PC-3 (cell line): ENCODE data around the gene GMDS. TPM values are rescaled to one million over a fixed set of nuclear protein-coding genes. Genes with fewer than 3 reads are reported as not detected.

Source experiments
- ATAC-seq: fragments of 200-7000 bp; cut with Tn5 transposase; 2 replicates; pipeline ENCODE4 v1.9.1; 2020; ENCODE audit warnings: mild to moderate bottlenecking, moderate library complexity
- BruUV-seq: library from RNA; stranded (reverse); fragments of 400-500 nt; replicated peaks from 2 replicates; lab custom pipeline; 2021; lab: Mats Ljungman, UMichigan
- CTCF ChIA-PET: fragments of 300-600 bp; sonication (Branson Sonifier 250); formaldehyde crosslinking; loops from one replicate; lab custom pipeline; 2022; ENCODE audit warnings: antibody characterized with exemption; lab: Charles Lee
- POLR2A ChIA-PET: fragments of 300-600 bp; sonication (Branson Sonifier 250); formaldehyde crosslinking; loops from one replicate; lab custom pipeline; 2022; ENCODE audit warnings: antibody characterized with exemption; ENCODE audit not compliant: unreplicated experiment; lab: Charles Lee
- DNase-seq: peaks from one replicate; pipeline ENCODE4 v3.0.0-alpha.2; 2015
- H2AFZ ChIP-seq: fragments of 300-600 bp; sonication (generic); 2 replicates; pipeline ENCODE4 v1.6.0; 2016; ENCODE audit warnings: antibody characterized with exemption, low read length
- H3F3A ChIP-seq: fragments of 300-600 bp; sonication (generic); one replicate; pipeline ENCODE4 v1.6.0; 2017; ENCODE audit warnings: antibody characterized with exemption, low read length, control low read depth, mild to moderate bottlenecking; ENCODE audit not compliant: unreplicated experiment
- H3K27ac ChIP-seq: fragments of 300-600 bp; sonication (generic); 2 replicates; pipeline ENCODE4 v1.5.1; 2016; ENCODE audit warnings: mild to moderate bottlenecking, low read length
- H3K27me3 ChIP-seq: fragments of 300-600 bp; sonication (generic); 2 replicates; pipeline ENCODE4 v1.6.1; 2016; ENCODE audit warnings: low read length, mixed read lengths
- H3K36me3 ChIP-seq: fragments of 300-600 bp; sonication (generic); 2 replicates; pipeline ENCODE4 v1.6.1; 2016; ENCODE audit warnings: low read depth, mixed run types, low read length, mixed read lengths
- H3K4me1 ChIP-seq: fragments of 300-600 bp; sonication (generic); 2 replicates; pipeline ENCODE4 v1.5.1; 2016; ENCODE audit warnings: low read length; ENCODE audit not compliant: insufficient read depth
- H3K4me2 ChIP-seq: fragments of 300-600 bp; sonication (generic); 2 replicates; pipeline ENCODE4 v1.6.0; 2016; ENCODE audit warnings: low read length
- H3K4me3 ChIP-seq: fragments of 300-600 bp; sonication (generic); 2 replicates; pipeline ENCODE4 v1.5.1; 2016; ENCODE audit warnings: mild to moderate bottlenecking, low read length, mixed read lengths
- H3K79me2 ChIP-seq: fragments of 300-600 bp; sonication (generic); 2 replicates; pipeline ENCODE4 v1.6.1; 2017; ENCODE audit warnings: low read length, mixed read lengths
- H3K9ac ChIP-seq: fragments of 300-600 bp; sonication (generic); 2 replicates; pipeline ENCODE4 v1.6.0; 2016; ENCODE audit warnings: mild to moderate bottlenecking, low read length
- H3K9me2 ChIP-seq: fragments of 300-600 bp; sonication (generic); replicated peaks from 2 replicates; pipeline ENCODE4 v1.6.1; 2016; ENCODE audit warnings: mixed run types, low read length, mixed read lengths
- H3K9me3 ChIP-seq: fragments of 300-600 bp; sonication (generic); 2 replicates; pipeline ENCODE4 v1.6.1; 2016; ENCODE audit warnings: low read length, mixed read lengths
- H4K20me1 ChIP-seq: fragments of 300-600 bp; sonication (generic); 2 replicates; pipeline ENCODE4 v1.6.1; 2016; ENCODE audit warnings: low read length, mixed read lengths
- EZH2 ChIP-seq: fragments of 300-600 bp; sonication (generic); IDR thresholded peaks from one replicate; pipeline ENCODE4 v1.6.1; 2017; ENCODE audit warnings: antibody characterized with exemption, mild to moderate bottlenecking, low read length; ENCODE audit not compliant: unreplicated experiment
- EZH2phosphoT487 ChIP-seq: fragments of 300-600 bp; sonication (generic); IDR thresholded peaks from 2 replicates; pipeline ENCODE4 v1.6.1; 2018; ENCODE audit warnings: mild to moderate bottlenecking, antibody characterized with exemption, low read length, borderline replicate concordance
- intact Hi-C: fragments of 100-400 bp; cut with micrococcal nuclease; formaldehyde crosslinking; loops from 2 replicates; pipeline ENCODE4 v1.9.0; 2023
- total RNA-seq: library from RNA; depleted of rRNA; stranded (reverse); fragments of >200 nt; gene quantifications from 2 replicates; pipeline ENCODE4 v1.2.3, GENCODE V29; 2014
- TF ChIP-seq, protein P1 (sequence below): fragments of 300-600 bp; sonication (generic); conservative IDR thresholded peaks from 2 replicates; pipeline ENCODE4 v1.5.1; 2017; ENCODE audit warnings: antibody characterized with exemption, low read depth, mild to moderate bottlenecking, low read length

The GMDS gene
- total RNA-seq, 1 experiment from 2014 or later: 18.3 TPM

- Histone ChIP-seq H3K4me3 (no peak overlapping the region), H3K4me2 (no peak overlapping the region), H3K9me3 (no peaks in the 10 kb centered on the region), H3K9me2 (no peaks in the 10 kb centered on the region), H3K27me3 (peaks cover 22% of the 10 kb centered on the region), H3K9ac (no peak overlapping the region), H3K36me3 (no peaks in the 10 kb centered on the region), H3F3A (no peaks in the 10 kb centered on the region), H4K20me1 (no peaks in the 10 kb centered on the region), H3K79me2 (no peaks in the 10 kb centered on the region), H2AFZ (no peak overlapping the region), H3K4me1 (peaks cover 18% of the 10 kb centered on the region; the same call in 1 of the 2 replicates), H3K27ac (no peak overlapping the region)
- ChIA-PET POLR2A (no interaction called here), CTCF (no interaction called here)
- BruUV-seq: no TSS peak
- DNase-seq (no peak), ATAC-seq (no peak)
- no peak for TF ChIP-seq EZH2phosphoT487
- TF ChIP-seq, protein P1, sequence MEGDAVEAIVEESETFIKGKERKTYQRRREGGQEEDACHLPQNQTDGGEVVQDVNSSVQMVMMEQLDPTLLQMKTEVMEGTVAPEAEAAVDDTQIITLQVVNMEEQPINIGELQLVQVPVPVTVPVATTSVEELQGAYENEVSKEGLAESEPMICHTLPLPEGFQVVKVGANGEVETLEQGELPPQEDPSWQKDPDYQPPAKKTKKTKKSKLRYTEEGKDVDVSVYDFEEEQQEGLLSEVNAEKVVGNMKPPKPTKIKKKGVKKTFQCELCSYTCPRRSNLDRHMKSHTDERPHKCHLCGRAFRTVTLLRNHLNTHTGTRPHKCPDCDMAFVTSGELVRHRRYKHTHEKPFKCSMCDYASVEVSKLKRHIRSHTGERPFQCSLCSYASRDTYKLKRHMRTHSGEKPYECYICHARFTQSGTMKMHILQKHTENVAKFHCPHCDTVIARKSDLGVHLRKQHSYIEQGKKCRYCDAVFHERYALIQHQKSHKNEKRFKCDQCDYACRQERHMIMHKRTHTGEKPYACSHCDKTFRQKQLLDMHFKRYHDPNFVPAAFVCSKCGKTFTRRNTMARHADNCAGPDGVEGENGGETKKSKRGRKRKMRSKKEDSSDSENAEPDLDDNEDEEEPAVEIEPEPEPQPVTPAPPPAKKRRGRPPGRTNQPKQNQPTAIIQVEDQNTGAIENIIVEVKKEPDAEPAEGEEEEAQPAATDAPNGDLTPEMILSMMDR: no peak
- TF ChIP-seq EZH2: no peak
- intact Hi-C loops: no loop called here
Observed at GRCh38 chr6:1591243-1591642, 654.2 kb downstream of the GMDS start.

GRCh38 chr6:1590580-1590979, 654.8 kb downstream of the GMDS start:
- intact Hi-C loops: no loop called here
- no peaks in the 10 kb centered on the region for H4K20me1 ChIP-seq

GRCh38 chr6:1589208-1589607, 656.2 kb downstream of the GMDS start:
- no peaks in the 10 kb centered on the region for H3F3A ChIP-seq
- H3K9me3 ChIP-seq: no peaks in the 10 kb centered on the region
- H3K4me2 ChIP-seq: no peak overlapping the region
- no peak overlapping the region for H3K4me3 ChIP-seq
- no peaks in the 10 kb centered on the region for H3K79me2 ChIP-seq
- ATAC-seq: no peak
- DNase-seq: no peak
- BruUV-seq: no TSS peak
- H3K36me3 ChIP-seq: no peaks in the 10 kb centered on the region
- intact Hi-C loops: no loop called here
- peaks cover 7% of the 10 kb centered on the region; the same call in 1 of the 2 replicates for H3K4me1 ChIP-seq
- peaks cover 36% of the 10 kb centered on the region for H3K27me3 ChIP-seq
- H2AFZ ChIP-seq: no peak overlapping the region
- H3K9me2 ChIP-seq: no peaks in the 10 kb centered on the region
- H3K9ac ChIP-seq: no peak overlapping the region
- TF ChIP-seq, protein P1: no peak
- TF ChIP-seq EZH2 (no peak), EZH2phosphoT487 (no peak)
- POLR2A ChIA-PET: no interaction called here
- CTCF ChIA-PET: no interaction called here
- no peaks in the 10 kb centered on the region for H4K20me1 ChIP-seq
- no peak overlapping the region for H3K27ac ChIP-seq

More at GRCh38 chr6:1590580-1590979, 654.8 kb downstream of the GMDS start:
- POLR2A ChIA-PET: no interaction called here
- no peaks in the 10 kb centered on the region for H3K79me2 ChIP-seq
- no peak overlapping the region for H3K4me2 ChIP-seq
- peaks cover 18% of the 10 kb centered on the region; the same call in 1 of the 2 replicates for H3K4me1 ChIP-seq
- no peak overlapping the region for H3K9ac ChIP-seq
- H2AFZ ChIP-seq: no peak overlapping the region
- H3F3A ChIP-seq: no peaks in the 10 kb centered on the region
- H3K9me3 ChIP-seq: no peaks in the 10 kb centered on the region
- H3K27me3 ChIP-seq: peaks cover 28% of the 10 kb centered on the region
- TF ChIP-seq EZH2 (no peak), EZH2phosphoT487 (no peak)
- TF ChIP-seq, protein P1: no peak
- DNase-seq (no peak), ATAC-seq (no peak)
- no peaks in the 10 kb centered on the region for H3K9me2 ChIP-seq
- no peak overlapping the region for H3K4me3 ChIP-seq
- BruUV-seq: no TSS peak
- H3K27ac ChIP-seq: no peak overlapping the region
- CTCF ChIA-PET: no interaction called here
- no peaks in the 10 kb centered on the region for H3K36me3 ChIP-seq
